EL (cell line): Measurements from ENCODE around the gene ALOX15.
A peak's percentile ranks its signal among the peaks of the same experiment; 100 is the strongest.
"Not testable (repeated sequence)": the region's sequence is repeated elsewhere in the genome, so short reads cannot be mapped to it uniquely, and the experiment has no call there.

Experiments
- DNase-seq: peaks from one replicate; pipeline ENCODE4 v3.0.0-alpha.2; 2016

Gene ALOX15

GRCh38 chr17:4590981-4591453 lies 50.5 kb downstream of the ALOX15 start:
- DNase-seq, result no peak

GRCh38 chr17:4590042-4590441 lies 51.4 kb downstream of the ALOX15 start:
- DNase-seq, result not testable (repeated sequence)

- DNase-seq, result no peak
These were observed 52.4 kb downstream of the ALOX15 start for GRCh38 chr17:4588898-4589625.

GRCh38 chr17:4588391-4588790 lies 53.1 kb downstream of the ALOX15 start:
- no peak for DNase-seq

- no peak for DNase-seq
These were observed 53.7 kb downstream of the ALOX15 start for GRCh38 chr17:4587803-4588202.

- DNase-seq, result no peak
These were observed 54.3 kb downstream of the ALOX15 start for GRCh38 chr17:4587195-4587594.

- no peak for DNase-seq
These were observed 55.4 kb downstream of the ALOX15 start for GRCh38 chr17:4586043-4586442.

- DNase-seq, result no peak
These were observed 55.9 kb downstream of the ALOX15 start for GRCh38 chr17:4585638-4585994.

- DNase-seq, result no peak
These were observed 56.4 kb downstream of the ALOX15 start for GRCh38 chr17:4584917-4585637.

- no peak for DNase-seq
These were observed 57.2 kb downstream of the ALOX15 start, which contains the start of gene SMTNL2 for GRCh38 chr17:4584101-4584916. Gene SMTNL2, plus strand, starts transcription at chr17:4584529. Its CDS starts 77 bp downstream, at chr17:4584606.

GRCh38 chr17:4583782-4584100 lies 57.7 kb downstream of the ALOX15 start:
- peak; percentile 20 for DNase-seq

- no peak for DNase-seq
These were observed 58.3 kb downstream of the ALOX15 start for GRCh38 chr17:4583206-4583605.

GRCh38 chr17:4582691-4583090 lies 58.8 kb downstream of the ALOX15 start:
- no peak for DNase-seq

GRCh38 chr17:4582101-4582501 lies 59.4 kb downstream of the ALOX15 start:
- no peak for DNase-seq
